Measurements from ENCODE around the gene DOCK6.
"Not testable (repeated sequence)": the region's sequence is repeated elsewhere in the genome, so short reads cannot be mapped to it uniquely, and the experiment has no call there.

DOCK6 gene

DNA sequence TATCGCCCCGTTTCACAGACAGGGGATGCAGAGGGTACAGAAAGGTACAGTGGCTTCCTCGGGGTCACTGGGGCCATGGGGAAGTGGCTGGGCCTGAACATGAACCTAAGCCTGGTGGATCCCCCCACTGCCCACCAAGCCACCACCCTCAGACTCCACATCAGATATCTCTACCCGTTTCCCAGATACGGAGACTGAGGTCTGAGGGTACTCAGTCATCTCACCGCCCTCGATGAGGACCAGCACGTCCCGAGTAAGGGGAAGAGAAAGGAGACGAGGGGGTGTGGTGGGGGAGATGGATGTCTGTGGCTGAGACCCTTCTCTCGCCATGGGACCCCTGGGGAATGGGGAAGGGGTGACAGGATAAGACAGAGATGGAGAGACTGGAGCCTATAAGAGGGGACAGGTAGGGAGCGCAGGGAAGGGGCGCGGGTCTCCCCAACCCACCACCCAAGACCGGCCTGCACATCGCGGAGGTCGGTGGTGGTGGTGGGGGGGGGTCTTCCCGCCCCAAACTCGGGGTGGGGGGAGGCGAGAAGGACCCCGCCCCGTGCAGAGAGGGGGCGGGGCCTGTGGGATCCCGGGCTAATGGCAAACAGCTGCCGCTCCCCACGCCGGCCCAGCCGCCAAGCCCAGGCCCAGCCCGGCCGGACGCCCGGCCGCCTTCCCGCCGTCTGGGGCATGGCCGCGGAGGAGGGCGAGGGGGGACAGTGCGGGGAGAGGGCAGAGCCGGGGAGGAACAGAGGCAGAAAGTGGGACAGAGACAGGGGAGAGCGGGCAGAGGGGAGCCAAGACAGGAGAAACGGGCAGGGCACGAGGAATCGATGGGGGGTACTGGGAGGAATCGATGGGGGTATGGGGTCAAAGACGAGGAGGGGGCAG lies 65.7 kb downstream of the DOCK6 start:
- DNase-seq (ENCODE audit: low spot score): no peak

DNA sequence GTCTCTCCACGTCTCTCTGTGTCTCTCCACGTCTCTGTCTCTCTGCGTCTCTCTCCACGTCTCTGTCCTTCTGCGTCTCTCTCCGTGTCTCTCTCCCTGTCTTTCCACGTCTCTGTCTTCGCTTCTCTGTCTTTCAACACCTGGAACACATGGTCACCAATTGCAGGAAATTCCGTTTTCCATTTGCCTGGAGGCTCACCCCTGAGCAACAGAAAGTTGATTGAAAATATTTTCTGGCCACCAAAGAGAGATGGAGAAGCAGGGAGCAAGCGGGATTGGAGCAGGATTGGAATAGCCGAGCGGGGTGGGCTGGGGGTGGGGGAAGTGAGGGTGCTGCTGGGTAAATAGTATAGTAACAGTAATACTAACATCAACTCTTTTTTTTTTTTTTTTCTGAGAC lies 66.6 kb downstream of the DOCK6 start:
- no peak for DNase-seq (ENCODE audit: low spot score)

DNA sequence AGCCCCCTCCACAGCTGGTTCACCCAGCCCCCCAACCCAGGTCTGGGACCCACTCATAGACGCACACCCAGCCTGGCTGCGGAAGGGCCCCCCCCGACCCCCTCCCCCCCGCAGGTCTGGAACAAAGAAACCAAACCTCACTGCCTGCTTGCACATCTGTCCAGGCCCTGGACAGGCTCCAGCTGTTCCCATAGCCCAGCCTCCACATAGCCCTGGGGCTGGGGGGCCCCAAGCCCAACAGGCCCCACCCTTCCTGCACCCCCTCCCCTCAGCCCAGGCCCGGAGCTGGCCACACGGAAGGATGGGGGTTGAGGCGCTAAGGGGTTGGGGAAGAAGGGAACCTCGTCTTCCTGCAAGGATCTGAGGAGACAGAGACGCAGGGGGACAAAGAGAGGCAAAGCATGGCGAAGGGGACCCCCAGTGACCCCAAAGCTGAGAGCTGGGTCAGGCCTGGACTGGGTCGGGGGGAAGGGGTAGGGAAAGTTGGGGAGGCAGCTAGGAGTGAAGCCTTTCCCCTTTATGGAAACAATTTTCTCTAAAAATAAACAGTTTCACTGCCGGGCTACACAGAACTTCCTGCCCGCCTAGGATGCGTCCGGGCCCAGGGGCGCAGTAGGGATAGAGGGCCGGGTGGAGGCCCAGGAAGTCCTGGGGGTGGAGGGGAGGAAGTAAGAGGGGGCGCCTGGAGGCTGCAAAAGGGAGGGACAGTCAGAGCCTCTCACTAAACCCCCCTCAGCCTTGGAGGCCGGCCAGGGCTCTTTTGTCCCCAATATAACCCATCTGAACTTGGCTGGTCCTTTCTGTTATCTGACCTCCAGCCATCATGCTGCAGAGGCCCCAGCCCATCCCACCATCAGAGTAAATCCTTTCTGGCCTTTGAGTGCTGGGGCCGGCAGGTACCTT lies 67.4 kb downstream of the DOCK6 start:
- peak; percentile 36 for DNase-seq (ENCODE audit: low spot score)

GRCh38 chr19:11194173-11194572 lies 68.2 kb downstream of the DOCK6 start:
- DNase-seq (ENCODE audit: low spot score): no peak

DNA sequence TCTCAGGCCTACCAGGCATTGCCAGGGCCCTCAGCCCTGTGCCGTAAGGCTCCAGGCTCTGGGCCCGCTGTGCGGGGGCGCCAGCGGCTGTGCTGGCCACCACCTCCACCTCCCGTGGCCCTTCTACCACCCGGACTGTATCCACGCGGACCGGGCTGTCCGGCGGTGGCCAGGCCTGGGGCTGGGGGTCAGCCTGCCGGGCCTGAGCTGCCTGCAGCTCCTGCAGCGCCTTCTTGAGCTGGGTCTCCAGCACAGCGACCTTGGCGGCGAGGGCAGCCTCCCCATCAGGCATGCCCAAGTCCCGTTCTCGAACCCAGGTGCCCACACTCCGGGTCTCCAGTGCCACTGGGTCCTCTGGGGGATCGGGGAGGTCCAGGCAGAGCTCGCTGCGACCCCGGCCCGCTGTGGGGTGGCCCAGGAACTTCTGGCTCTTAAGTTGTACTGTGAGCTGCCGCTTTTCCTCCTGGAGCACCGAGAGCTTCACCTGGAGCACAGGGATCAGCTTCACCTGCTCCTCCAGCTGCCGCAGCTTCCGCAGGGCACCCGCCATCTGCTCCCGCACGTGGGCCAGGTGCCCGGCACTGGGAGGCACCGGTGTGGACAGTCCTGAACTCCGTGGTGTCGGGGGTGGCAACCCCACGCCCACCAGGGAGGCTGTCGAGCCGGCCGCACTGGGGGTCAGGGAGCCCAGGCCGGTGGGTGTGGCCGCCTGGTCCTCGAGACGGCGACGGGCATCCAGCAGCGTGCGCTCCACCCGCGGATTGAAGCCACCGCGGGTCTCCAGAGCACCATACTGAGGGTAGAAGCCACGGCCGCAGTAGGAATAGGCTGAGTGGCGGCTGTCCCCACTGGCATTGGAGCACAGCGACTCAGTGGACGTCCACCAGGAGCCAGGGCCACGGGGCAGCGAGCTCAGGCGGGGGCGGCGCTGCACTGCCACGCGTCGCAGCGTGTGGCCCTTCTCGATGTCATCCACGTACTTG lies 69.1 kb downstream of the DOCK6 start:
- DNase-seq (ENCODE audit: low spot score): no peak

DNA sequence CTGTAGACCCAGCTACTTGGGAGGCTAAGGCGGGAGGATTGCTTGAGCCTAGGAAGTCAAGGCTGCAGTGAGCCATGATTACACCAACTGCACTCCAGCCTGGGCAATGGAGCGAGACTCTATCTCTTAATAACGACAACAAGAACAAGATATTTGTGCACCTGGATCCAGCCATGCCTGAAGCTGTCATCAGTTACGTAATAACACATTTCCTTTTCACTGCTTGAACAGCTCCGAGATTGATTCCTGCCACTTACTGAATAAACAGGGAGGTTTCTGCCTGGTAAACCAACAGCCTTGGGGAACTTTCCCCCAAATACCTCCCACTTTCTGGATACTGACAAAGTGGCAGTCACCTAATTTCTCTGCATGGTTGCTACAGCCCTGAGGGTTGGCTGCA lies 70.4 kb downstream of the DOCK6 start:
- DNase-seq (ENCODE audit: low spot score): no peak

GRCh38 chr19:11191273-11191755 lies 71.0 kb downstream of the DOCK6 start:
- DNase-seq (ENCODE audit: low spot score): peak; percentile 75

DNA sequence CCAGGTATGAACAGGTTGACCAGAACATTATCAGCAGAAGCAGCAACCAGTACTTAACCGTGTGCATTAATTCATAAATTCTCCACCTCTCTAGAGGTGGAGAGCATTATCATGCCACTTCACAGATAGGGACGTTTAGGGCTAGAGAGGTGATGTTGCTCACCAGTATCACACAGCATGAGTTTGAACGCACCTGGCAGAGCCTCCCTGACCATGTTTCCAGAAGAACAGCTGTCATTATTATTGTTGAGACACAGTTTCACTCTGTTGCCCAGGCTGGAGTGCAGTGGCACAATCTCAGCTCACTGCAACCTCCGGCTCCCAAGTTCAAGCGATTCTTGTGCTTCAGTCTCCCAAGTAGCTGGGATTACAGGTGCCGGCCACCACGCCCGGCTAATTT lies 71.8 kb downstream of the DOCK6 start:
- no peak for DNase-seq (ENCODE audit: low spot score)

DNA sequence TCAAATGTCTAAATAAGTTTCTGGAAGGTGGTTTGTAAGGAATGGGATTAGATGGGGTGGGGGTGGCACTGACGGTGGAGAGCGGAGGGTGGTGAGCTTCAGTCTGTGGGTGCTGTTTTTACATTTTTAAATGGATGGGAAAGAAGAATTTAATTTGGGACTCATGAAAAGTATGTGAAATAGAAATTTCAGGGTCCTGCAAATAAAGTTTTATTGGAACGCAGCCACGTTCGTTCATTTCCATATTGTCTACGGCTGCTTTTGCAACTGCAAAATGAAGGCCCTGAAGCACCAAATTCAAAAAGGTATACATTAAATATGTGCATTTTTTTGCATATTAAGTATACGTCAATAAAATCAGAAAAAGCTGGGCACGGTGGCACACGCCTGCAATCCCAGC lies 74.9 kb downstream of the DOCK6 start:
- no peak for DNase-seq (ENCODE audit: low spot score)

GRCh38 chr19:11182994-11183393 lies 79.3 kb downstream of the DOCK6 start:
- no peak for DNase-seq (ENCODE audit: low spot score)

DNA sequence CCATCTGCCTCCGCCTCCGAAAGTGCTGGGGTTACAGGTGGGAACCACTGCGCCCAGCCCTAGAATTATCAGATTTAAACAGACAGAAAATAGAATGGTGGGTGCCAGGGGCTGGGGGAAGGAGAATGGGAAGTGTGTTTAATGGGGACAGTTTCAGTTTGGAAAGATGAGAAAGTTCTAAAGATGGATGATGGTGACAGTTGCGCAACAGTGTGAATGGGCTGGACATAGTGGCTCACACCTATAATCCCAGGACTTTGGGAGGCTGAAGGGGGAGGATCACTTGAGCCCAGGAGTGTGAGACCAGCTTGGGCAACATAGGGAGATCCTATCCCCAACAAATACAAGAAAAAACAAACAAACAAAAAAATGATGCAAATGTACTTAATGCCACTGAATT lies 80.8 kb downstream of the DOCK6 start:
- no peak for DNase-seq (ENCODE audit: low spot score)

- not testable (repeated sequence) for DNase-seq (ENCODE audit: low spot score)
Observed at GRCh38 chr19:11180975-11181374, 81.3 kb downstream of the DOCK6 start.

- DNase-seq (ENCODE audit: low spot score): no peak
Observed at GRCh38 chr19:11180346-11180745, 82.0 kb downstream of the DOCK6 start.

GRCh38 chr19:11179716-11180297 lies 82.5 kb downstream of the DOCK6 start:
- no peak for DNase-seq (ENCODE audit: low spot score)

DNA sequence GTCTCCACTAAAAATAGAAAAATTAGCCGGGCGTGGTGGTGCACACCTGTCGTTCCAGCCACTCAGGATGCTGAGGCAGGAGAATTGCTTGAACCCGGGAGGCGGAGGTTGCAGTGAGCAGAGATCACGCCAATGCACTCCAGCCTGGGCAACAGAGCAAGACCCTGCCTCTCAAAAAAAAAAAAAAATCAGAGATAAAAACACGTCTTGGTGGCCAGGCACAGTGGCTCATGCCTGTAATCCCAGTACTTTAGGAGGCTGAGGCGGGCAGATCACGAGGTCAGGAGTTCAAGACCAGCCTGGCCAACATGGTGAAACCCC lies 83.2 kb downstream of the DOCK6 start:
- not testable (repeated sequence) for DNase-seq (ENCODE audit: low spot score)

- no peak for DNase-seq (ENCODE audit: low spot score)
Observed at GRCh38 chr19:11177592-11177991, 84.7 kb downstream of the DOCK6 start.

- no peak for DNase-seq (ENCODE audit: low spot score)
Observed at GRCh38 chr19:11176466-11177193, 85.7 kb downstream of the DOCK6 start.

GRCh38 chr19:11175920-11176319 lies 86.4 kb downstream of the DOCK6 start:
- no peak for DNase-seq (ENCODE audit: low spot score)

DNA sequence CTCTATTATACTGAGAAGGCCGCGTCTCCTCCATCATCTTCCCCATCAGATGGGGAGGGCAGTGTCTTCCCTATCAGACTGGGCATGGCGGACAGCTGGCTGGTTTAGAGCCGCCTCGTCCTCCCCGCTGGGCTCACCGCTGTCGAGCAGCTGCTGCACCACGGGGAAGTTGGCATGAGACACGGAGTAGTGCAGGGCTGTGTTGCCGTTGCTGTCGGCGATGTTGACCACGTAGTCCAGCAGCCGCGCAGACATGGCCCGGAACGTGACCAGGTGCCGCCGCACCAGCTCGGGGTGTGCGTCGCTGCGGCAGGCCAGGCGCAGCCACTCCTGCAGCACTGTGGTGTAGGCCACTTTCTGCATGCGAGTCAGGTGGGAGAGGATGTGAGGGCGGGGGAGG lies 88.0 kb downstream of the DOCK6 start:
- DNase-seq (ENCODE audit: low spot score): no peak

GRCh38 chr19:11173516-11174155 lies 88.7 kb downstream of the DOCK6 start:
- DNase-seq (ENCODE audit: low spot score): no peak

Measured in kidney capillary endothelial cell (primary cell).